ENCODE results near the gene ASIC1. TPM values are rescaled to one million over a fixed set of nuclear protein-coding genes. Genes with fewer than 3 reads are reported as not detected.

Gene ASIC1
- total and polyA plus RNA-seq, 2 of the 13 experiments (the other 11 are each of a cell fraction or from before 2014, with no cell fraction given): 0.44 to 1.5 TPM

DNA sequence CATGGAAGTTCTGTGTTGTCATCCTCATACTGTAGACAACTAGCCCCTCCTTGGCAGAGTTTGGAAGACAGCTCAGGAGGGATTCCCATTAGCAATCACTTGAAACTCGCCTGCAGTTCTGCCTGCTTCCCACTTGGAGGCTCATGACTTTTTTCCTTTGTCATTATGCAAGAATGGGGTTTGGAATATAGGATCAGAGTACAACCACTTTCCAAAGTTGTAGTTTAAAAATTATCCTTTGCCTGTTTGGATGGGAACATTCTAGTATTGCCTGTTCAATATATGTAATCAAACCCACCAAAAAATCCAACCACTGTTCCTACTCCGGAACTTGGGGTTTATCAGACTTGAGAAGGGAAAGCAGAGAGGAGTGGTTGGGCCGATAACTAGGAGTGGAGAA is 44.3 kb downstream of the ASIC1 start (continued):
- 0 out of 2 replicates have a peak, but pooled peaks have one; percentile 15 for TF ChIP-seq TFE3 (CRISPR knock-in tag; IDR thresholded peaks at IDR 0.05)
- no peak for TF ChIP-seq ZKSCAN5 (CRISPR knock-in tag; IDR thresholded peaks at IDR 0.05)
- 0 out of 2 replicates have a peak, but pooled peaks have one; percentile 18 for TF ChIP-seq PITX1 (CRISPR knock-in tag; IDR thresholded peaks at IDR 0.05)

- Histone ChIP-seq H3K4me2 (ENCODE audit: low read depth, low read length) (no peak overlapping the region), H2AFZ (ENCODE audit: low read length) (no peak overlapping the region), H3K4me3 (replicated peaks in 1 of 3; ENCODE audit: insufficient read depth in 1 of 3, low read depth in 2 of 3, low read length in 3 of 3) (no peak overlapping the region), H3K9me3 (ENCODE audit: low read length) (no peaks in the 10 kb centered on the region), H3K79me2 (ENCODE audit: insufficient read depth, low read length) (no peaks in the 10 kb centered on the region), H3K4me1 (ENCODE audit: insufficient read depth, low read length) (peaks cover 51% of the 10 kb centered on the region), H3K27ac (ENCODE audit: extremely low read length, insufficient read depth, low read length) (peak overlapping the region; percentile 73), H4K20me1 (ENCODE audit: insufficient read depth, low read length) (no peaks in the 10 kb centered on the region), H3K9ac (ENCODE audit: insufficient read depth, low read depth, low read length) (peak overlapping the region; percentile 72; the same call in 1 of the 2 replicates), H3K27me3 (ENCODE audit: control insufficient read depth in 1 of 2, insufficient read depth in 2 of 2, low read length in 2 of 2) (no peaks in the 10 kb centered on the region), H3K36me3 (replicated peaks in 1 of 2; ENCODE audit: control insufficient read depth in 1 of 2, insufficient read depth in 2 of 2, low read length in 2 of 2) (peaks cover 8 to 29% of the 10 kb centered on the region in 2 experiments)
- ChIA-PET POLR2A (interaction anchor here (1.6 to 4.6 kb wide), 4 partner anchors 10 to 20 kb away, joined by 7 to 93 read pairs (median 22); partner anchors contain the start of genes COX14 and SMARCD1), CTCF (ENCODE audit: low intra/inter-chr PET ratio, low total read pairs) (interaction anchor here (1.5 kb wide), 1 partner anchor 10 kb away, joined by 3 read pairs; the partner anchor contains the start of gene COX14)
- ATAC-seq (no peak), FAIRE-seq (no peak), DNase-seq (ENCODE audit: low spot score) (no peak)
- BruUV-seq (replicated peaks): no TSS peak
- in situ Hi-C loops (cut with HindIII; ENCODE audit: extremely low pct_ligation_motif_present, low pct_unique_long_range_greater_than_20kb) (no loop called here), intact Hi-C loops (cut with micrococcal nuclease; ENCODE audit: unreplicated experiment) (no loop called here)
- 98% methylated on average over 2 of the region's 2 CpGs for WGBS (ENCODE audit: low lambda C conversion rate)
- TF ChIP-seq TMF1 (CRISPR knock-in tag; IDR thresholded peaks at IDR 0.05; ENCODE audit: low read depth): no peak
- TF ChIP-seq ZNF780A (CRISPR knock-in tag; IDR thresholded peaks at IDR 0.05): peak; percentile 26; the same call in 1 of the 2 replicates
- no peak for TF ChIP-seq CENPT (CRISPR knock-in tag; IDR thresholded peaks at IDR 0.05; ENCODE audit: low read depth)
- TF ChIP-seq PHF20 (CRISPR knock-in tag; IDR thresholded peaks at IDR 0.05): 0 out of 2 replicates have a peak, but pooled peaks have one; percentile 6
- TF ChIP-seq ZNF138 (CRISPR knock-in tag; IDR thresholded peaks at IDR 0.05; ENCODE audit: low read depth): no peak
- no peak for TF ChIP-seq TBP (CRISPR knock-in tag; IDR thresholded peaks at IDR 0.05)
- no peak for TF ChIP-seq SALL2 (CRISPR knock-in tag; IDR thresholded peaks at IDR 0.05)
- TF ChIP-seq KDM2A (CRISPR knock-in tag; IDR thresholded peaks at IDR 0.05; ENCODE audit: borderline replicate concordance, low read depth): no peak
- no peak for TF ChIP-seq FOSL1 (CRISPR knock-in tag; IDR thresholded peaks at IDR 0.05; ENCODE audit: borderline replicate concordance)
- TF ChIP-seq ATAD3A (CRISPR knock-in tag; IDR thresholded peaks at IDR 0.05): no peak
- TF ChIP-seq MEIS2 (CRISPR knock-in tag; IDR thresholded peaks at IDR 0.05): no peak
- TF ChIP-seq CCDC6 (CRISPR knock-in tag; IDR thresholded peaks at IDR 0.05): 0 out of 2 replicates have a peak, but pooled peaks have one; percentile 16
- TF ChIP-seq, protein P1, sequence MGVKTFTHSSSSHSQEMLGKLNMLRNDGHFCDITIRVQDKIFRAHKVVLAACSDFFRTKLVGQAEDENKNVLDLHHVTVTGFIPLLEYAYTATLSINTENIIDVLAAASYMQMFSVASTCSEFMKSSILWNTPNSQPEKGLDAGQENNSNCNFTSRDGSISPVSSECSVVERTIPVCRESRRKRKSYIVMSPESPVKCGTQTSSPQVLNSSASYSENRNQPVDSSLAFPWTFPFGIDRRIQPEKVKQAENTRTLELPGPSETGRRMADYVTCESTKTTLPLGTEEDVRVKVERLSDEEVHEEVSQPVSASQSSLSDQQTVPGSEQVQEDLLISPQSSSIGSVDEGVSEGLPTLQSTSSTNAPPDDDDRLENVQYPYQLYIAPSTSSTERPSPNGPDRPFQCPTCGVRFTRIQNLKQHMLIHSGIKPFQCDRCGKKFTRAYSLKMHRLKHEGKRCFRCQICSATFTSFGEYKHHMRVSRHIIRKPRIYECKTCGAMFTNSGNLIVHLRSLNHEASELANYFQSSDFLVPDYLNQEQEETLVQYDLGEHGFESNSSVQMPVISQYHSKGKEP (CRISPR knock-in tag; IDR thresholded peaks at IDR 0.05): no peak
- TF ChIP-seq TOPORS (CRISPR knock-in tag; IDR thresholded peaks at IDR 0.05): no peak
- TF ChIP-seq HDAC6 (IDR thresholded peaks at IDR 0.05; ENCODE audit: low read depth, low read length): no peak
- TF ChIP-seq SKI (IDR thresholded peaks at IDR 0.05; ENCODE audit: partially characterized antibody): no peak
- no peak for TF ChIP-seq ZNF530 (CRISPR knock-in tag; IDR thresholded peaks at IDR 0.05; ENCODE audit: low read depth)
- TF ChIP-seq, protein P2, sequence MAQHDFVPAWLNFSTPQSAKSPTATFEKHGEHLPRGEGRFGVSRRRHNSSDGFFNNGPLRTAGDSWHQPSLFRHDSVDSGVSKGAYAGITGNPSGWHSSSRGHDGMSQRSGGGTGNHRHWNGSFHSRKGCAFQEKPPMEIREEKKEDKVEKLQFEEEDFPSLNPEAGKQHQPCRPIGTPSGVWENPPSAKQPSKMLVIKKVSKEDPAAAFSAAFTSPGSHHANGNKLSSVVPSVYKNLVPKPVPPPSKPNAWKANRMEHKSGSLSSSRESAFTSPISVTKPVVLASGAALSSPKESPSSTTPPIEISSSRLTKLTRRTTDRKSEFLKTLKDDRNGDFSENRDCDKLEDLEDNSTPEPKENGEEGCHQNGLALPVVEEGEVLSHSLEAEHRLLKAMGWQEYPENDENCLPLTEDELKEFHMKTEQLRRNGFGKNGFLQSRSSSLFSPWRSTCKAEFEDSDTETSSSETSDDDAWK (CRISPR knock-in tag; IDR thresholded peaks at IDR 0.05): no peak
These were observed 44.7 kb downstream of the ASIC1 start for GRCh38 chr12:50102131-50102531.

All from HepG2 (cell line).